ENCODE data around the gene SCGB1C1.

Gene SCGB1C1

DNA sequence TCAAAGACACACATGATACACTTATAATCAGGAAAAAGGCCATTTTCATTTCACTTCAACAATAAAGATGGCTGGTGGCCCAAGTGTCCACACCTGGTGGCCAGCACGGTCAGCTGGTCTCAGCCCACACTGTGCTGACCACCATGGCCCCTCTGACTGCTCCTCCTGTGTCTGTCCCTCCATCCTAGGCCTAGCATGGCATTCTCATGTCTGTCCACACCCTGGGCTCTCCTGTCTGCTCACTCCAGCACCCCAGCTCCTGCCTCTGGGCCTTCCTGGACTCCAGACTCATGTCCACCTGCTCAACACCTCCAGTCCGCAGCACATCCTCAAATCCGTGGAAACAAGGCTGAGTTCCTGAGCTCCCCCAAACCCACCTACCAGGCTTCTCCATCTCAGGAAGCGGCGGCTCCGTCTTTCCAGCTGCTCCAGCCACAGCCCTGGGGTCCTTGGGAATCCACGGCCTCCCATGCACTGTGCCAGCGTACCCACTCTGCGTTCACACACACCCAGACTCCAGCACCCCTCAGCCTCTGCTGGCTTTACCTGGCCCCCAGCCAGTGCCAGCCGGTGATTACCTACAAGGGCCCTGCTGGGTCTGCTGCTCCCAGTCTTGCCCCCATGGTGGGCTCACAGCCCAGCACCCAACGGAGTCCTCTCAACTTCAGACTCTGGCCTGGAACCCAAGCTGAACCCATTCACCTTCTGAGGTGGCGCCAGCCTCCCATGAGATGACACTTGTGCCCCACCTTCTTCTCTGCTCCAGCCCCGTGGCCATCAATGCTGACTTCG is 29.3 kb downstream of the SCGB1C1 start:
- Histone ChIP-seq H2AFZ (ENCODE audit: low read length) (no peak overlapping the region), H3K36me3 (ENCODE audit: insufficient read depth, low read length) (no peaks in the 10 kb centered on the region; the same call in 1 of the 2 replicates), H3K9ac (ENCODE audit: low read length) (no peak overlapping the region), H3K79me2 (ENCODE audit: insufficient read depth, low read length) (no peaks in the 10 kb centered on the region), H4K20me1 (ENCODE audit: insufficient read depth, low read length) (no peaks in the 10 kb centered on the region), H3K27me3 (ENCODE audit: insufficient read depth, low read length) (no peaks in the 10 kb centered on the region), H3K9me3 (ENCODE audit: low read length) (no peaks in the 10 kb centered on the region), H3K9me2 (ENCODE audit: low read depth, low read length) (no peaks in the 10 kb centered on the region), H3K4me2 (ENCODE audit: low read length) (no peak overlapping the region), H3K4me3 (ENCODE audit: low read depth, low read length, poor library complexity, severe bottlenecking) (no peak overlapping the region), H3K4me1 (ENCODE audit: insufficient read depth, low read length, severe bottlenecking) (no peaks in the 10 kb centered on the region), H3F3A (ENCODE audit: insufficient read depth, low read length) (no peaks in the 10 kb centered on the region), H3K27ac (ENCODE audit: low read depth, low read length, poor library complexity, severe bottlenecking) (no peak overlapping the region)
- TF ChIP-seq, protein P1, sequence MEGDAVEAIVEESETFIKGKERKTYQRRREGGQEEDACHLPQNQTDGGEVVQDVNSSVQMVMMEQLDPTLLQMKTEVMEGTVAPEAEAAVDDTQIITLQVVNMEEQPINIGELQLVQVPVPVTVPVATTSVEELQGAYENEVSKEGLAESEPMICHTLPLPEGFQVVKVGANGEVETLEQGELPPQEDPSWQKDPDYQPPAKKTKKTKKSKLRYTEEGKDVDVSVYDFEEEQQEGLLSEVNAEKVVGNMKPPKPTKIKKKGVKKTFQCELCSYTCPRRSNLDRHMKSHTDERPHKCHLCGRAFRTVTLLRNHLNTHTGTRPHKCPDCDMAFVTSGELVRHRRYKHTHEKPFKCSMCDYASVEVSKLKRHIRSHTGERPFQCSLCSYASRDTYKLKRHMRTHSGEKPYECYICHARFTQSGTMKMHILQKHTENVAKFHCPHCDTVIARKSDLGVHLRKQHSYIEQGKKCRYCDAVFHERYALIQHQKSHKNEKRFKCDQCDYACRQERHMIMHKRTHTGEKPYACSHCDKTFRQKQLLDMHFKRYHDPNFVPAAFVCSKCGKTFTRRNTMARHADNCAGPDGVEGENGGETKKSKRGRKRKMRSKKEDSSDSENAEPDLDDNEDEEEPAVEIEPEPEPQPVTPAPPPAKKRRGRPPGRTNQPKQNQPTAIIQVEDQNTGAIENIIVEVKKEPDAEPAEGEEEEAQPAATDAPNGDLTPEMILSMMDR (IDR thresholded peaks at IDR 0.05; ENCODE audit: low read length) = no peak
- TF ChIP-seq EZH2 (IDR thresholded peaks at IDR 0.05; ENCODE audit: borderline replicate concordance, low read length) = no peak

DNA sequence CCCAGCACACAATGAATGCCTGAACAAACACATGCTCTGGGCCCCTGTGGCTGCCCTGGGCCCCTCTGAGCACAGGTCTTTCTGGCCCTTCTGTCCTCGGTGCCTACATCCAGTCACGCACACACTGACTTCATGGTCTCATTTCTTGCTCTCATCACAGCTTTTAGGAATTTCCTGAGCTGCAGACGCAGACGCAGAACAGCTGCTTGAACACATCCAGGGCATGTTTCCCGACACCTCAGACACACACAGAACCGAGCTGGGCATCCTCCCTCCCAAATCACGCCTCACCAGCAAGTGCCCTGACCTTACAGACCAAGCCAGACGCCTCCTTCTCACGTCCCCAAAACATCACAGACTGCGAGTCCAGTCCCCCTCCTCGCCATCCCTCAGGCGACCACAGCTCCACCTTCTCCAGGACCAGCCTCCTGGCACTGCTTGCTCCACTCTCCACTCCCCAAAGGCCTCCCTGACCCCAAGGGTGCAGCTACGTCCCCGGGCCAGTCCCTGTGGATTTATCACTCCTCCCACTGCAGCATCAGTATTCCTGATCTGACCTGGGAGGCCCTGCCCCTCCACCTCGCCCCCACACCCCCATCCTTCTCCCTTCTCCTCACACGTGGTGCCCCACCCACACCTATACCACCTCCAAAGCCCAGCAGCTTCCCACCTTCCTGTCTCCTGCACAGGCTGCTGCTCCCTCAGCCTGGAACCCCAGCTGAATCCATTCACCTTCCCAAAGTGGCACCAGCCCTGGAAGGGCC is 30.3 kb downstream of the SCGB1C1 start:
- Histone ChIP-seq H3K4me3 (ENCODE audit: low read depth, low read length, poor library complexity, severe bottlenecking) (no peak overlapping the region), H3F3A (ENCODE audit: insufficient read depth, low read length) (no peaks in the 10 kb centered on the region), H2AFZ (ENCODE audit: low read length) (no peak overlapping the region), H3K27me3 (ENCODE audit: insufficient read depth, low read length) (no peaks in the 10 kb centered on the region), H3K79me2 (ENCODE audit: insufficient read depth, low read length) (no peaks in the 10 kb centered on the region), H3K27ac (ENCODE audit: low read depth, low read length, poor library complexity, severe bottlenecking) (no peak overlapping the region), H3K4me1 (ENCODE audit: insufficient read depth, low read length, severe bottlenecking) (no peaks in the 10 kb centered on the region), H3K36me3 (ENCODE audit: insufficient read depth, low read length) (no peaks in the 10 kb centered on the region), H4K20me1 (ENCODE audit: insufficient read depth, low read length) (no peaks in the 10 kb centered on the region), H3K9me2 (ENCODE audit: low read depth, low read length) (no peaks in the 10 kb centered on the region), H3K9ac (ENCODE audit: low read length) (no peak overlapping the region), H3K4me2 (ENCODE audit: low read length) (no peak overlapping the region), H3K9me3 (ENCODE audit: low read length) (no peaks in the 10 kb centered on the region)
- TF ChIP-seq, protein P1 (IDR thresholded peaks at IDR 0.05; ENCODE audit: low read length) = no peak
- TF ChIP-seq EZH2 (IDR thresholded peaks at IDR 0.05; ENCODE audit: borderline replicate concordance, low read length) = no peak

DNA sequence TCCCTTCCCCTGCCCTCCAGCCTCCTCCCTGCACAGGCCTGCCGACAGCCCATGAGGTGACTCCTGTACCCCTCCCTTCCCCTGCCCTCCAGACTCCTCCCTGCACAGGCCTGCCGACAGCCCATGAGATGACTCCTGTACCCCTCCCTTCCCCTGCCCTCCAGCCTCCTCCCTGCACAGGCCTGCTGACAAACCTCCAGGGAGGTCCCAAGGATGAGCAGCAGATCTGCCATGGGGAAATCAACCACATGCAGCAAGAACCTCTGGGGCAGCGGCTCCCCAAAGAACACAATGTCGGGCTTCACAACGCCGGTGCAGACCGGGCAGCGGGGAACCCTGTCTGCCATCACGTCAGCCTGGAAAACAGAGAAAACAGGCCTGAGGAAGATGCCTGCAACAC is 31.0 kb downstream of the SCGB1C1 start:
- Histone ChIP-seq H4K20me1 (ENCODE audit: insufficient read depth, low read length) (no peaks in the 10 kb centered on the region), H3K27ac (ENCODE audit: low read depth, low read length, poor library complexity, severe bottlenecking) (no peak overlapping the region), H3K9me3 (ENCODE audit: low read length) (no peaks in the 10 kb centered on the region), H3K36me3 (ENCODE audit: insufficient read depth, low read length) (peaks cover 3% of the 10 kb centered on the region; the same call in 1 of the 2 replicates), H3K9me2 (ENCODE audit: low read depth, low read length) (no peaks in the 10 kb centered on the region), H3K9ac (ENCODE audit: low read length) (no peak overlapping the region), H3K4me1 (ENCODE audit: insufficient read depth, low read length, severe bottlenecking) (no peaks in the 10 kb centered on the region), H3K4me2 (ENCODE audit: low read length) (no peak overlapping the region), H3K79me2 (ENCODE audit: insufficient read depth, low read length) (no peaks in the 10 kb centered on the region), H3F3A (ENCODE audit: insufficient read depth, low read length) (no peaks in the 10 kb centered on the region), H3K27me3 (ENCODE audit: insufficient read depth, low read length) (no peaks in the 10 kb centered on the region), H2AFZ (ENCODE audit: low read length) (no peak overlapping the region), H3K4me3 (ENCODE audit: low read depth, low read length, poor library complexity, severe bottlenecking) (no peak overlapping the region)
- TF ChIP-seq EZH2 (IDR thresholded peaks at IDR 0.05; ENCODE audit: borderline replicate concordance, low read length) = no peak
- TF ChIP-seq, protein P1 (IDR thresholded peaks at IDR 0.05; ENCODE audit: low read length) = no peak

Data from OCI-LY1 (cell line).